ENCODE measurements around the gene PARD3B. TPM values are rescaled to one million over a fixed set of nuclear protein-coding genes. Genes with fewer than 3 reads are reported as not detected.

Gene PARD3B
- total and polyA plus RNA-seq, 3 experiments from 2014 or later: 0.11 to 0.26 TPM; not detected in 1

DNA sequence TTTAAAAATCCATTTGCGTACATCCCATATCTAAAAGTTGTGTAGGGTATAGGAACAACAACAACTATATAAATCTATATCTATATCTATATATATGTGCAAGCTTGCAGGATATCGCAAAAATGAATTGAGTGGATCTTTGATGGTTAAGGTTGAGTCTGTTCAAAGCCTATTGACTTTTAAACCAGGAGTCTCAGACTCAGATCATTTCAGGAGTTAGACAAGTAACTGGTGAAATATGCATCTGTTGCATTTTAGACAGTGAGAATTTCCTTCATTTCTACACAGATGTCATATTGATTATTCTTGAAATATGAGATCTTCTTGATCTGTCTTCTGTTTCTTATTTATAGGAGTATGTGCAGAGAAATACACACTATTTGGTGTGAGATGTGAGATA is 66.5 kb downstream of the PARD3B start:
- Histone ChIP-seq H3K9me3 (ENCODE audit: low read length) (no peaks in the 10 kb centered on the region), H3K36me3 (ENCODE audit: insufficient read depth, low read length) (no peaks in the 10 kb centered on the region), H3K27me3 (ENCODE audit: insufficient read depth, low read length, poor library complexity, severe bottlenecking) (no peaks in the 10 kb centered on the region), H3K27ac (ENCODE audit: low read depth, low read length) (no peak overlapping the region), H3K4me3 (ENCODE audit: low read length) (no peak overlapping the region), H3K4me1 (ENCODE audit: insufficient read depth, low read length) (no peaks in the 10 kb centered on the region)
- Mint-ChIP-seq H3K4me1 (no peaks in the 10 kb centered on the region), H3K27me3 (no peaks in the 10 kb centered on the region), H3K36me3 (no peaks in the 10 kb centered on the region), H3K27ac (no peak overlapping the region), H3K4me3 (no peak overlapping the region), H3K9me3 (no peaks in the 10 kb centered on the region)
- CTCF ChIA-PET: no interaction called here
- POLR2A ChIA-PET: no interaction called here
- DNase-seq: no peak

DNA sequence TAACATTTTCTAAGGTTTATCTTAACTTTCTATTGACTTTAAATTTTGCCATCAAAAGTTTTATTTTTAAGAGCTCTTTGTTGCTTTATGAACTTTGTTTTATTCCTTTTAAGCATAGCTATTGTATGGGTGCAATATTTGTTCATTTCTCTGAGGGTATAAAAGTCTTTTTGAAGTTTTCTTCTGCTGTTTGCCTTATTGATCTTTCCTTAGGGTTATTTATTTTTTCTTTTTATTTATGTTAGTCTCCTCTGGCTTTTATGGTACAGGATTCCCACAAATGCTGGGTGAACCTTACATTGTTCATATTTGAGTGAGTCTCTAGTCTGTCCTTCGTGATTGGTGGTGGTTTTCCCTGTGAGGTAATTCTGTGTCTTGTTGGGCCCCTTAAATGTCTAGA is 68.4 kb downstream of the PARD3B start:
- Histone ChIP-seq H3K36me3 (ENCODE audit: insufficient read depth, low read length) (no peaks in the 10 kb centered on the region), H3K27me3 (ENCODE audit: insufficient read depth, low read length, poor library complexity, severe bottlenecking) (no peaks in the 10 kb centered on the region), H3K4me1 (ENCODE audit: insufficient read depth, low read length) (no peaks in the 10 kb centered on the region), H3K9me3 (ENCODE audit: low read length) (no peaks in the 10 kb centered on the region), H3K27ac (ENCODE audit: low read depth, low read length) (no peak overlapping the region), H3K4me3 (ENCODE audit: low read length) (no peak overlapping the region)
- POLR2A ChIA-PET: no interaction called here
- CTCF ChIA-PET: no interaction called here
- Mint-ChIP-seq H3K4me1 (no peaks in the 10 kb centered on the region), H3K4me3 (no peak overlapping the region), H3K36me3 (no peaks in the 10 kb centered on the region), H3K27ac (no peak overlapping the region), H3K27me3 (no peaks in the 10 kb centered on the region), H3K9me3 (no peaks in the 10 kb centered on the region)
- DNase-seq: no peak

DNA sequence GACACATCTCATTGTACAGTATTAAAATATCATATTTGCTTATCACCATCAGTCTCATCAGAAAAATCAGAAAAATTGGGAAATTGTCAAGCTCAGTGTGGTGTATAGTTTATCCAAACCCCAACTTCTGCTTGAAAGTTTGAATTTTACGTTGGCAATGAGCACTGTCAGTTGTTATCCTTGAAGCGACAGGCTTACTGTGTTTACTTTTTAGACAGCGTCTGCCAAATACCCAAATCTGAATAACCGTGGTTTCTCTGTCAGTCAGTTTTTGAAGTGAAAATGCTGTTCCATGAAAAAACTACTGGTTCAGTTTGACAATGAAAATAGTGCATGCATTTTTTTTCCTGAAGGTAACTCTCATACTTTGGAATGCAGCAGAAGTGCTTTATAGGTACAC is 70.2 kb downstream of the PARD3B start:
- CTCF ChIA-PET: no interaction called here
- Histone ChIP-seq H3K4me1 (ENCODE audit: insufficient read depth, low read length) (no peaks in the 10 kb centered on the region), H3K4me3 (ENCODE audit: low read length) (no peak overlapping the region), H3K36me3 (ENCODE audit: insufficient read depth, low read length) (no peaks in the 10 kb centered on the region), H3K27ac (ENCODE audit: low read depth, low read length) (no peak overlapping the region), H3K9me3 (ENCODE audit: low read length) (no peaks in the 10 kb centered on the region), H3K27me3 (ENCODE audit: insufficient read depth, low read length, poor library complexity, severe bottlenecking) (no peaks in the 10 kb centered on the region)
- Mint-ChIP-seq H3K4me1 (no peaks in the 10 kb centered on the region), H3K36me3 (no peaks in the 10 kb centered on the region), H3K27me3 (no peaks in the 10 kb centered on the region), H3K27ac (no peak overlapping the region), H3K4me3 (no peak overlapping the region), H3K9me3 (no peaks in the 10 kb centered on the region)
- POLR2A ChIA-PET: no interaction called here
- DNase-seq: no peak

GRCh38 chr2:204625135-204625534 is 79.9 kb downstream of the PARD3B start:
- ChIA-PET POLR2A (no interaction called here), CTCF (no interaction called here)
- Histone ChIP-seq H3K9me3 (ENCODE audit: low read length) (no peaks in the 10 kb centered on the region), H3K27ac (ENCODE audit: low read depth, low read length) (no peak overlapping the region), H3K4me1 (ENCODE audit: insufficient read depth, low read length) (no peaks in the 10 kb centered on the region), H3K27me3 (ENCODE audit: insufficient read depth, low read length, poor library complexity, severe bottlenecking) (no peaks in the 10 kb centered on the region), H3K4me3 (ENCODE audit: low read length) (no peak overlapping the region), H3K36me3 (ENCODE audit: insufficient read depth, low read length) (no peaks in the 10 kb centered on the region)
- no peaks in the 10 kb centered on the region for H3K9me3 Mint-ChIP-seq
- peaks cover 0 to 5% of the 10 kb centered on the region in 2 donors for H3K27me3 Mint-ChIP-seq
- no peak overlapping the region for H3K4me3 Mint-ChIP-seq
- H3K36me3 Mint-ChIP-seq: peaks cover 0 to 1% (median 0%) of the 10 kb centered on the region in 3 donors
- no peak for DNase-seq
- no peak overlapping the region for H3K27ac Mint-ChIP-seq
- no peaks in the 10 kb centered on the region for H3K4me1 Mint-ChIP-seq

DNA sequence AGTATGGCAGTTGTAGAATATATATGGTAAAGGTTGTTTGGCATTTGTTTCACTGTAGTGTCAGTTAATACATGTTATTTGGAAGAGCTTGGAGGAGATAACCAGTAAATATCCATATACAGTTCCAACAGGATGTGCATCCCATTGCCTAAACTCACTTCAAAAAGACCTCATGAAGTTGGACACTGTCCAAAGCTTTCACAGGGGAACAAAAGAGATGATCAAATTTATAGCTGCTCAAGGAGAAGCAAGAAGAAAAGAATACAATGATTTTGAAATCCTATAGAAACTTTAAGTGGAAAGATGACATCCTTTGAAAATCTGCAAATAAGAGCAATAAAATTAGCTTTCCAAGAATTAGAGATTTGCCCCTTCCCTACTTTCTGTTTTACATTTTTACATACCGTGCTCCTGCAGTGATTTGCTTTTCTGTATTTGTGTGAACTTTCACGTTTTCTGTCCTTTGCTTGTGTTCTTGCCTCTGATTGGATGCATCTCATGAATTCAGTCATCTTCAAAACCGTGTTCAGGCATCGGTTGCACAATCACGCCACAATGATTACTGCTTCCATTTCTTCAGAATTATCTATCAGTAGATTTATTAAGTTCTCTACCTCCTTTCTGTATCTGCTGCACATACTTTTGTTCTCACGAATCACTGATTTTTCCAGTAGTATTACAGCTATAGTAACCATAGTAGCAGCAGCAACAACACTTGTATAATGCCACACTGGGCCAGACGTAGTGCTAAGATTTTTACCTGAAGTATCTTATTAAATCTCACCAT is 83.8 kb downstream of the PARD3B start:
- Mint-ChIP-seq H3K27me3 (peaks cover 3% of the 10 kb centered on the region in 2 donors), H3K27ac (no peak overlapping the region), H3K4me3 (no peak overlapping the region), H3K36me3 (peaks cover 0 to 1% (median 0%) of the 10 kb centered on the region in 3 donors), H3K4me1 (no peaks in the 10 kb centered on the region), H3K9me3 (no peaks in the 10 kb centered on the region)
- Histone ChIP-seq H3K27me3 (ENCODE audit: insufficient read depth, low read length, poor library complexity, severe bottlenecking) (no peaks in the 10 kb centered on the region), H3K27ac (ENCODE audit: low read depth, low read length) (no peak overlapping the region), H3K4me1 (ENCODE audit: insufficient read depth, low read length) (no peaks in the 10 kb centered on the region), H3K9me3 (ENCODE audit: low read length) (no peaks in the 10 kb centered on the region), H3K36me3 (ENCODE audit: insufficient read depth, low read length) (no peaks in the 10 kb centered on the region), H3K4me3 (ENCODE audit: low read length) (no peak overlapping the region)
- ChIA-PET CTCF (no interaction called here), POLR2A (no interaction called here)
- no peak for DNase-seq

GRCh38 chr2:204632410-204632809 is 87.1 kb downstream of the PARD3B start:
- Histone ChIP-seq H3K27me3 (ENCODE audit: insufficient read depth, low read length, poor library complexity, severe bottlenecking) (no peaks in the 10 kb centered on the region), H3K4me3 (ENCODE audit: low read length) (no peak overlapping the region), H3K36me3 (ENCODE audit: insufficient read depth, low read length) (no peaks in the 10 kb centered on the region), H3K4me1 (ENCODE audit: insufficient read depth, low read length) (no peaks in the 10 kb centered on the region), H3K9me3 (ENCODE audit: low read length) (no peaks in the 10 kb centered on the region), H3K27ac (ENCODE audit: low read depth, low read length) (no peak overlapping the region)
- Mint-ChIP-seq H3K27ac (no peak overlapping the region), H3K4me1 (no peaks in the 10 kb centered on the region), H3K27me3 (peaks cover 3% of the 10 kb centered on the region in 2 donors), H3K9me3 (no peaks in the 10 kb centered on the region), H3K4me3 (no peak overlapping the region), H3K36me3 (no peaks in the 10 kb centered on the region)
- POLR2A ChIA-PET: no interaction called here
- no peak for DNase-seq
- CTCF ChIA-PET: no interaction called here

DNA sequence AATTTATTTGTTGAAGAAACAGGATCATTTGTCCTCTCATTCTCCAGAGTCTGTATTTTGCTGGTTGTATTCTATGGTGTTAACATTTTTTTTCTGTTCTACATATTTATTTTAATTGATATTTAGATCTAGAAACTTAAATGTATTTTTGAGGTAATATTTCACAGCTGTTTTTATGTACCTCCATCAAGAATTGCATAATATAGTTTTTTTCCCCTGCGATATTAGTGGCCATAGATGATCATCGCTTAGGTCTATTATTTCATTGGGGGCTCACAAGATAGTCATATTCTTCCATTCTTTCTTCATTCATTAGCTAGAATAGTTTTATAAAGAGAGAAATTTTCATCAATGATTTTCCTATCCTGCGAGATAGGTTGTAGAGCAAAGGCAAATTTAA is 89.3 kb downstream of the PARD3B start:
- Mint-ChIP-seq H3K4me3 (no peak overlapping the region), H3K27ac (no peak overlapping the region), H3K27me3 (peaks cover 3 to 6% of the 10 kb centered on the region in 2 donors), H3K9me3 (no peaks in the 10 kb centered on the region), H3K4me1 (no peaks in the 10 kb centered on the region), H3K36me3 (no peaks in the 10 kb centered on the region)
- Histone ChIP-seq H3K4me3 (ENCODE audit: low read length) (no peak overlapping the region), H3K4me1 (ENCODE audit: insufficient read depth, low read length) (no peaks in the 10 kb centered on the region), H3K27ac (ENCODE audit: low read depth, low read length) (no peak overlapping the region), H3K9me3 (ENCODE audit: low read length) (no peaks in the 10 kb centered on the region), H3K36me3 (ENCODE audit: insufficient read depth, low read length) (no peaks in the 10 kb centered on the region), H3K27me3 (ENCODE audit: insufficient read depth, low read length, poor library complexity, severe bottlenecking) (no peaks in the 10 kb centered on the region)
- ChIA-PET CTCF (no interaction called here), POLR2A (no interaction called here)
- DNase-seq: no peak

DNA sequence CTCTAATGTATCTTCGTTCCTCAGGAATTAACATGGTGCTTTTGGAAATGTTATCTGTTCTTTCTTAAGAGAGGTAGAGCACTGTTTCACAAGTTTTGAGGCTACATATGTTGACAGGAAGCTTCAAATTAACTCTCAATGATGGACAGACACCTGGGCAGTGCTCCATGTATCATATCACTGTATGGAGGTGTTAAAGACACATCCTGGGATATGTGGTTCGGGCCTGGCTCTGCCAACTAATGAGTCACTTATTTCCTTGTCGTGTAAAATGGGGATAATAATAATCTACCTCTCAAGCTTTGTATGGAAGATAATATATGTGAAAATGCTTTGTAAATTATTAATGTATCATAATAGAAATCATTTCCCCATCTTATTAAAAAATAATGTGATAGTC is 90.2 kb downstream of the PARD3B start:
- no peaks in the 10 kb centered on the region for H3K36me3 ChIP-seq (ENCODE audit: insufficient read depth, low read length)
- H3K4me1 Mint-ChIP-seq: no peaks in the 10 kb centered on the region
- no peak overlapping the region for H3K4me3 Mint-ChIP-seq
- H3K36me3 Mint-ChIP-seq: no peaks in the 10 kb centered on the region
- CTCF ChIA-PET: no interaction called here
- H3K4me1 ChIP-seq (ENCODE audit: insufficient read depth, low read length): no peaks in the 10 kb centered on the region
- H3K27ac ChIP-seq (ENCODE audit: low read depth, low read length): no peak overlapping the region
- no peaks in the 10 kb centered on the region for H3K27me3 ChIP-seq (ENCODE audit: insufficient read depth, low read length, poor library complexity, severe bottlenecking)
- DNase-seq: no peak
- peaks cover 3 to 8% of the 10 kb centered on the region in 2 donors for H3K27me3 Mint-ChIP-seq
- POLR2A ChIA-PET: no interaction called here
- H3K4me3 ChIP-seq (ENCODE audit: low read length): no peak overlapping the region
- no peak overlapping the region for H3K27ac Mint-ChIP-seq
- H3K9me3 ChIP-seq (ENCODE audit: low read length): no peaks in the 10 kb centered on the region
- no peaks in the 10 kb centered on the region for H3K9me3 Mint-ChIP-seq

Measured in CD8-positive, alpha-beta memory T cell (primary cell).